Endothelial cell of umbilical vein (primary cell): ENCODE data around the gene DDX43. TPM values are rescaled to one million over a fixed set of nuclear protein-coding genes. Genes with fewer than 3 reads are reported as not detected.

ENCODE experiments used
- BruUV-seq: library from RNA; stranded (reverse); fragments of 400-500 nt; replicated peaks from 2 replicates; lab custom pipeline; 2021; lab: Mats Ljungman, UMichigan
- CTCF ChIA-PET: fragments of 300-600, 350-600 bp; sonication (Branson Sonifier 250); formaldehyde crosslinking; loops from one replicate; lab custom pipeline; 2021; ENCODE audit warnings: antibody characterized with exemption, inconsistent platforms; lab: Charles Lee
- POLR2A ChIA-PET: fragments of 300-600, 350-600 bp; sonication (Branson Sonifier 250); formaldehyde crosslinking; loops from one replicate; lab custom pipeline; 2021; ENCODE audit warnings: antibody characterized with exemption, inconsistent platforms; lab: Charles Lee
- DNase-seq: peaks from one replicate; pipeline ENCODE4 v3.0.0-alpha.2; 2011; ENCODE audit warnings: low read depth, low spot score
- FAIRE-seq: peaks from 2 replicates; lab custom pipeline; 2011; peaks lifted over from hg19 to GRCh38; lab: Jason Lieb, UNC
- H2AFZ ChIP-seq: 2 replicates; pipeline ENCODE4 v1.6.0; 2012; ENCODE audit warnings: low read depth, low read length, control low read depth, inconsistent platforms
- H3K27ac ChIP-seq: 2 replicates; pipeline ENCODE4 v1.5.1; 2011; ENCODE audit warnings: low read depth, mild to moderate bottlenecking, control low read depth, low read length, moderate library complexity; ENCODE audit not compliant: insufficient read depth
- H3K27me3 ChIP-seq, 2 experiments: 2 replicates each; pipeline versions ENCODE4 v1.6.0 to v1.6.1; 2011; ENCODE audit warnings: low read length in 2 of 2, mixed read lengths in 1 of 2; ENCODE audit not compliant: control insufficient read depth in 2 of 2, insufficient read depth in 2 of 2
- H3K36me3 ChIP-seq, 2 experiments: 2 replicates in 1 of 2; 3 replicates in 1 of 2; pipeline ENCODE4 v1.5.1; 2011; ENCODE audit warnings: low read length in 2 of 2, mild to moderate bottlenecking in 1 of 2, moderate library complexity in 1 of 2; ENCODE audit not compliant: control insufficient read depth in 2 of 2, insufficient read depth in 2 of 2; ENCODE audit errors: extremely low read depth in 1 of 2
- H3K4me1 ChIP-seq: 3 replicates; pipeline ENCODE4 v1.5.1; 2011; ENCODE audit warnings: mild to moderate bottlenecking, low read length; ENCODE audit not compliant: control insufficient read depth, insufficient read depth; ENCODE audit errors: extremely low read depth
- H3K4me2 ChIP-seq: 2 replicates; pipeline ENCODE4 v1.6.1; 2011; ENCODE audit warnings: low read length, control low read depth, mixed read lengths; ENCODE audit not compliant: insufficient read depth
- H3K4me3 ChIP-seq, 3 experiments: fragments of 200-600 bp in 1 of 3; sonication (generic), shearing (Covaris generic) in 1 of 3; replicated peaks in 1 of 3; 2 replicates each; pipeline ENCODE4 v1.5.1; 2011 to 2016; ENCODE audit warnings: control low read depth in 3 of 3, low read length in 3 of 3, mild to moderate bottlenecking in 2 of 3, inconsistent platforms in 1 of 3, low read depth in 1 of 3, moderate library complexity in 1 of 3; ENCODE audit not compliant: insufficient read depth in 1 of 3
- H3K79me2 ChIP-seq: 2 replicates; pipeline ENCODE4 v1.6.0; 2012; ENCODE audit warnings: low read length, inconsistent platforms; ENCODE audit not compliant: control insufficient read depth, insufficient read depth
- H3K9ac ChIP-seq: replicated peaks from 2 replicates; pipeline ENCODE3; 2011; ENCODE audit warnings: low read length, control low read depth; ENCODE audit not compliant: insufficient read depth; ENCODE audit errors: extremely low read depth
- H3K9me1 ChIP-seq: replicated peaks from 3 replicates; pipeline ENCODE4 v1.6.0; 2011; ENCODE audit warnings: mild to moderate bottlenecking, low read length; ENCODE audit not compliant: control insufficient read depth, insufficient read depth; ENCODE audit errors: extremely low read depth
- H3K9me3 ChIP-seq: replicated peaks from 2 replicates; pipeline ENCODE4 v1.5.1; 2012; ENCODE audit warnings: low read length, inconsistent platforms; ENCODE audit not compliant: control insufficient read depth, insufficient read depth
- H4K20me1 ChIP-seq: replicated peaks from 2 replicates; pipeline ENCODE3; 2011; ENCODE audit warnings: mild to moderate bottlenecking, low read length; ENCODE audit not compliant: control insufficient read depth, insufficient read depth; ENCODE audit errors: extremely low read depth
- EZH2 ChIP-seq: IDR thresholded peaks from 2 replicates; pipeline ENCODE4 v1.6.1; 2012; ENCODE audit warnings: borderline replicate concordance, low read depth, mild to moderate bottlenecking, moderate library complexity, low read length, inconsistent platforms; ENCODE audit not compliant: severe bottlenecking
- FOS ChIP-seq: IDR thresholded peaks from 2 replicates; pipeline ENCODE4 v1.6.1; 2011; ENCODE audit warnings: mild to moderate bottlenecking, low read length, moderate library complexity, borderline replicate concordance; ENCODE audit not compliant: insufficient read depth
- GATA2 ChIP-seq: IDR thresholded peaks from 2 replicates; pipeline ENCODE4 v1.7.0; 2011; ENCODE audit warnings: low read depth, mild to moderate bottlenecking, moderate library complexity, mixed read lengths, low read length; ENCODE audit not compliant: insufficient read length, insufficient read depth
- JUN ChIP-seq: IDR thresholded peaks from 2 replicates; pipeline ENCODE4 v1.6.1; 2011; ENCODE audit warnings: borderline replicate concordance, low read depth; ENCODE audit not compliant: insufficient read length, insufficient read depth
- MYC ChIP-seq: IDR thresholded peaks from one replicate; pipeline ENCODE4 v1.6.1; 2011; ENCODE audit warnings: mild to moderate bottlenecking, low read depth, low read length
- POLR2A ChIP-seq: IDR thresholded peaks from 2 replicates; pipeline ENCODE4 v1.6.1; 2012; ENCODE audit warnings: low read depth, mild to moderate bottlenecking, control low read depth, low read length
- POLR2AphosphoS5 ChIP-seq: IDR thresholded peaks from 2 replicates; pipeline ENCODE4 v1.6.1; 2012; ENCODE audit warnings: low read depth, mild to moderate bottlenecking, control low read depth, low read length, moderate library complexity; ENCODE audit not compliant: insufficient read depth
- dilution Hi-C: fragments of 300-500 bp; cut with MboI; formaldehyde crosslinking; loops from one replicate; pipeline ENCODE4 v1.15.0; 2019; ENCODE audit warnings: low sequenced_read_pairs; ENCODE audit not compliant: extremely low pct_ligation_motif_present
- intact Hi-C: fragments of 100-400 bp; cut with micrococcal nuclease; formaldehyde crosslinking; loops from one replicate; pipeline ENCODE4 v1.10.0; 2022
- polyA plus RNA-seq, 4 experiments: library from polyadenylated mRNA; depleted of rRNA in 3 of 4; stranded (reverse) in 3 of 4; unstranded in 1 of 4; fragments of >200 nt; gene quantifications; 2 replicates each; pipeline versions ENCODE4 v1.2.1 to v1.2.3, GENCODE V29; 2011 to 2012; ENCODE audit warnings: missing spikeins in 1 of 4
- total RNA-seq: library from RNA; stranded (reverse); gene quantifications from 2 replicates; pipeline ENCODE4 v1.2.3, GENCODE V29; 2021
- TF ChIP-seq, protein P1 (sequence below): IDR thresholded peaks from 2 replicates; pipeline ENCODE4 v1.6.1; 2011; ENCODE audit not compliant: insufficient read depth, insufficient read length
- TF ChIP-seq, protein P2 (sequence below), 2 donors: IDR thresholded peaks; 1 replicate in 1 of 2; 2 replicates in 1 of 2; pipeline ENCODE4 v1.5.1; 2011; ENCODE audit warnings: low read length in 2 of 2, mild to moderate bottlenecking in 2 of 2, moderate library complexity in 2 of 2, control low read depth in 1 of 2, inconsistent platforms in 1 of 2, low read depth in 1 of 2; ENCODE audit not compliant: insufficient read depth in 1 of 2; ENCODE audit errors: extremely low read depth in 1 of 2

The DDX43 gene
- total and polyA plus RNA-seq, 2 donors (not counting 3 experiments of a cell fraction or from before 2014, with no cell fraction given), result 0.95 to 1.2 TPM

DNA sequence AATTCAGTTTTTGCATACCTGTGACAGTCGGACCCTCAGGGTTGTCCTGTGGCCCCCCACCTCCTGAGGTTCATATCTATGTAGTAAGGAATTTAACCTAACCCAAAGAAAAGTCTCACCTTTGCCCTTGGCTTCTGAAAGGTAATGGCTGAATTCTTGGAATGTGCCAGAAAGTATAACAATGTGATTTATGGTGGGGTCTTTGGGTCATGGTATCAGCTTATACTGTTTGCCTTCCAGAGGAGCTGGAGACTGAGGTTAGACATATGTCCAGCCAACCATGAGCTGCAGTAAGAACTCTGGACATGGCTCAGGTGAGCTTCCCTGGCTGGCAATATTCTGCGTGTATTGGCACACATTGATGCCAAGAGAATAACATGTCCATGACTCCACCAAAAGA lies 26.9 kb downstream of the DDX43 start:
- no peak overlapping the region for H3K4me3 ChIP-seq
- no peak overlapping the region for H3K4me2 ChIP-seq
- no peaks in the 10 kb centered on the region for H3K79me2 ChIP-seq
- BruUV-seq, result no TSS peak
- peaks cover 2% of the 10 kb centered on the region for H3K4me1 ChIP-seq
- H3K36me3 ChIP-seq, result peaks cover 0 to 5% of the 10 kb centered on the region in 2 experiments
- no peaks in the 10 kb centered on the region for H3K9me3 ChIP-seq
- DNase-seq (no peak), FAIRE-seq (no peak)
- H3K9me1 ChIP-seq, result no peaks in the 10 kb centered on the region
- H4K20me1 ChIP-seq, result no peaks in the 10 kb centered on the region
- dilution Hi-C loops, result no loop called here
- ChIA-PET POLR2A (interaction anchor here (0.8 kb wide), 1 partner anchor 57 kb away, joined by 3 read pairs; no protein-coding TSS in a partner anchor), CTCF (no interaction called here)
- no peak overlapping the region for H3K9ac ChIP-seq
- H3K27ac ChIP-seq, result no peak overlapping the region
- intact Hi-C loops, result no loop called here
- TF ChIP-seq MYC (no peak), POLR2A (no peak), FOS (no peak), EZH2 (no peak), POLR2AphosphoS5 (no peak), GATA2 (no peak), JUN (no peak)
- TF ChIP-seq, protein P1, sequence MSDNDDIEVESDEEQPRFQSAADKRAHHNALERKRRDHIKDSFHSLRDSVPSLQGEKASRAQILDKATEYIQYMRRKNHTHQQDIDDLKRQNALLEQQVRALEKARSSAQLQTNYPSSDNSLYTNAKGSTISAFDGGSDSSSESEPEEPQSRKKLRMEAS, result no peak
- TF ChIP-seq, protein P2, sequence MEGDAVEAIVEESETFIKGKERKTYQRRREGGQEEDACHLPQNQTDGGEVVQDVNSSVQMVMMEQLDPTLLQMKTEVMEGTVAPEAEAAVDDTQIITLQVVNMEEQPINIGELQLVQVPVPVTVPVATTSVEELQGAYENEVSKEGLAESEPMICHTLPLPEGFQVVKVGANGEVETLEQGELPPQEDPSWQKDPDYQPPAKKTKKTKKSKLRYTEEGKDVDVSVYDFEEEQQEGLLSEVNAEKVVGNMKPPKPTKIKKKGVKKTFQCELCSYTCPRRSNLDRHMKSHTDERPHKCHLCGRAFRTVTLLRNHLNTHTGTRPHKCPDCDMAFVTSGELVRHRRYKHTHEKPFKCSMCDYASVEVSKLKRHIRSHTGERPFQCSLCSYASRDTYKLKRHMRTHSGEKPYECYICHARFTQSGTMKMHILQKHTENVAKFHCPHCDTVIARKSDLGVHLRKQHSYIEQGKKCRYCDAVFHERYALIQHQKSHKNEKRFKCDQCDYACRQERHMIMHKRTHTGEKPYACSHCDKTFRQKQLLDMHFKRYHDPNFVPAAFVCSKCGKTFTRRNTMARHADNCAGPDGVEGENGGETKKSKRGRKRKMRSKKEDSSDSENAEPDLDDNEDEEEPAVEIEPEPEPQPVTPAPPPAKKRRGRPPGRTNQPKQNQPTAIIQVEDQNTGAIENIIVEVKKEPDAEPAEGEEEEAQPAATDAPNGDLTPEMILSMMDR (IDR thresholded peaks at IDR 0.05; ENCODE audit: extremely low read depth in 1 of 2, insufficient read depth in 1 of 2, low read depth in 1 of 2, low read length in 2 of 2), result no peak
- no peaks in the 10 kb centered on the region for H3K27me3 ChIP-seq
- H2AFZ ChIP-seq, result no peak overlapping the region
